Ectodermal cell (in vitro differentiated cells): ENCODE data around the gene TNXB.
"Not testable (repeated sequence)": the region's sequence is repeated elsewhere in the genome, so short reads cannot be mapped to it uniquely, and the experiment has no call there.

Source experiments
- H3K27ac ChIP-seq: 2 replicates; pipeline ENCODE4 v1.7.0; 2013; ENCODE audit warnings: mild to moderate bottlenecking, low read depth, low read length; ENCODE audit not compliant: insufficient read depth, poor library complexity, severe bottlenecking
- H3K27me3 ChIP-seq: 2 replicates; pipeline ENCODE4 v1.7.0; 2013; ENCODE audit warnings: mild to moderate bottlenecking, low read length; ENCODE audit not compliant: insufficient read depth, control insufficient read depth, poor library complexity, severe bottlenecking
- H3K36me3 ChIP-seq: one replicate; pipeline ENCODE4 v1.7.0; 2013; ENCODE audit warnings: low read length; ENCODE audit not compliant: control insufficient read depth, insufficient read depth
- H3K4me1 ChIP-seq: one replicate; pipeline ENCODE4 v1.7.0; 2013; ENCODE audit warnings: low read length; ENCODE audit not compliant: control insufficient read depth, insufficient read depth
- H3K4me3 ChIP-seq: 2 replicates; pipeline ENCODE4 v1.7.0; 2013; ENCODE audit warnings: low read depth, low read length, control low read depth; ENCODE audit not compliant: insufficient read depth
- H3K9me3 ChIP-seq: 2 replicates; pipeline ENCODE4 v1.7.0; 2013; ENCODE audit warnings: mild to moderate bottlenecking, low read length, moderate library complexity; ENCODE audit not compliant: control insufficient read depth
- WGBS, 2 experiments: methylation state at CpG; one replicate each; pipeline ENCODE4 v1.1.7; 2013; ENCODE audit warnings: missing lambda C conversion rate in 2 of 2; 5-methylcytosine and 5-hydroxymethylcytosine counted together

TNXB gene

DNA sequence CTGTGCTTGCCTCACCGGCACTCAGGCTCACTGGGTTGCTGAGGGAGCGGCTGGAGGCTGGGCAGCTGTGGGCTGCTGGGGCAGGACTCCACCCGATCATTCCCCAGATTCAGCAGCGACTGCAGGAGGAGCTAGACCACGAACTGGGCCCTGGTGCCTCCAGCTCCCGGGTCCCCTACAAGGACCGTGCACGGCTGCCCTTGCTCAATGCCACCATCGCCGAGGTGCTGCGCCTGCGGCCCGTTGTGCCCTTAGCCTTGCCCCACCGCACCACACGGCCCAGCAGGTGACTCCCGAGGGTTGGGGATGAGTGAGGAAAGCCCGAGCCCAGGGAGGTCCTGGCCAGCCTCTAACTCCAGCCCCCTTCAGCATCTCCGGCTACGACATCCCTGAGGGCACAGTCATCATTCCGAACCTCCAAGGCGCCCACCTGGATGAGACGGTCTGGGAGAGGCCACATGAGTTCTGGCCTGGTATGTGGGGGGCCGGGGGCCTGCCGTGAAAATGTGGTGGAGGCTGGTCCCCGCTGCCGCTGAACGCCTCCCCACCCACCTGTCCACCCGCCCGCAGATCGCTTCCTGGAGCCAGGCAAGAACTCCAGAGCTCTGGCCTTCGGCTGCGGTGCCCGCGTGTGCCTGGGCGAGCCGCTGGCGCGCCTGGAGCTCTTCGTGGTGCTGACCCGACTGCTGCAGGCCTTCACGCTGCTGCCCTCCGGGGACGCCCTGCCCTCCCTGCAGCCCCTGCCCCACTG lies 68.7 kb downstream of the TNXB start:
- 92 to 96% methylated on average over 15 to 16 of the region's 43 CpGs for WGBS, 2 experiments
- H3K4me3 ChIP-seq, H3K4me1 ChIP-seq, H3K27me3 ChIP-seq, H3K36me3 ChIP-seq, H3K9me3 ChIP-seq, H3K27ac ChIP-seq: not testable (repeated sequence)

DNA sequence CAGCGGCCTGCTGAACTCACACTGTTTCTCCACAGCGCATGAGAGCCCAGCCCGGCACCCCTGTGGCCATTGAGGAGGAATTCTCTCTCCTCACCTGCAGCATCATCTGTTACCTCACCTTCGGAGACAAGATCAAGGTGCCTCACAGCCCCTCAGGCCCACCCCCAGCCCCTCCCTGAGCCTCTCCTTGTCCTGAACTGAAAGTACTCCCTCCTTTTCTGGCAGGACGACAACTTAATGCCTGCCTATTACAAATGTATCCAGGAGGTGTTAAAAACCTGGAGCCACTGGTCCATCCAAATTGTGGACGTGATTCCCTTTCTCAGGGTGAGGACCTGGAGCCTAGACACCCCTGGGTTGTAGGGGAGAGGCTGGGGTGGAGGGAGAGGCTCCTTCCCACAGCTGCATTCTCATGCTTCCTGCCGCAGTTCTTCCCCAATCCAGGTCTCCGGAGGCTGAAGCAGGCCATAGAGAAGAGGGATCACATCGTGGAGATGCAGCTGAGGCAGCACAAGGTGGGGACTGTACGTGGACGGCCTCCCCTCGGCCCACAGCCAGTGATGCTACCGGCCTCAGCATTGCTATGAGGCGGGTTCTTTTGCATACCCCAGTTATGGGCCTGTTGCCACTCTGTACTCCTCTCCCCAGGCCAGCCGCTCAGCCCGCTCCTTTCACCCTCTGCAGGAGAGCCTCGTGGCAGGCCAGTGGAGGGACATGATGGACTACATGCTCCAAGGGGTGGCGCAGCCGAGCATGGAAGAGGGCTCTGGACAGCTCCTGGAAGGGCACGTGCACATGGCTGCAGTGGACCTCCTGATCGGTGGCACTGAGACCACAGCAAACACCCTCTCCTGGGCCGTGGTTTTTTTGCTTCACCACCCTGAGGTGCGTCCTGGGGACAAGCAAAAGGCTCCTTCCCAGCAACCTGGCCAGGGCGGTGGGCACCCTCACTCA lies 69.5 kb downstream of the TNXB start:
- not testable (repeated sequence) for H3K9me3 ChIP-seq, H3K27me3 ChIP-seq, H3K4me1 ChIP-seq, H3K4me3 ChIP-seq, H3K27ac ChIP-seq, H3K36me3 ChIP-seq
- WGBS, 2 experiments: 92 to 93% methylated on average over 20 to 22 of the region's 24 CpGs

GRCh38 chr6:32038878-32039277 lies 70.3 kb downstream of the TNXB start:
- not testable (repeated sequence) for H3K36me3 ChIP-seq, H3K4me3 ChIP-seq, H3K9me3 ChIP-seq, H3K27ac ChIP-seq, H3K27me3 ChIP-seq, H3K4me1 ChIP-seq
- WGBS, 2 experiments: 72 to 79% methylated on average over 2 of the region's 5 CpGs

- H3K36me3 ChIP-seq, H3K9me3 ChIP-seq, H3K4me3 ChIP-seq, H3K27me3 ChIP-seq, H3K27ac ChIP-seq, H3K4me1 ChIP-seq: not testable (repeated sequence)
- 94 to 95% methylated on average over 13 to 14 of the region's 19 CpGs for WGBS, 2 experiments
These were observed 71.3 kb downstream of the TNXB start, which contains the start of gene CYP21A2 for GRCh38 chr6:32037598-32038524. CYP21A2 (plus strand) TSS chr6:32038415; CDS start chr6:32038423, 8 bp downstream.

GRCh38 chr6:32037136-32037535 lies 72.0 kb downstream of the TNXB start:
- H3K27me3 ChIP-seq, H3K9me3 ChIP-seq, H3K4me1 ChIP-seq, H3K27ac ChIP-seq, H3K36me3 ChIP-seq, H3K4me3 ChIP-seq: not testable (repeated sequence)
- 85 to 96% methylated on average over 4 to 5 of the region's 5 CpGs for whole genome bisulfite sequencing, 2 experiments

- H3K27me3 ChIP-seq, H3K9me3 ChIP-seq, H3K36me3 ChIP-seq: not testable (repeated sequence)
These were observed 73.7 kb downstream of the TNXB start for GRCh38 chr6:32035283-32036013.

GRCh38 chr6:32029553-32029952 lies 79.6 kb downstream of the TNXB start:
- not testable (repeated sequence) for H3K27me3 ChIP-seq
- WGBS, 2 experiments: 88 to 100% methylated on average over 3 to 5 of the region's 14 CpGs

More at GRCh38 chr6:32035283-32036013, 73.7 kb downstream of the TNXB start:
- WGBS, 2 experiments: no CpG with 5 or more reads among the region's 16 CpGs
- H3K4me3 ChIP-seq, H3K4me1 ChIP-seq, H3K27ac ChIP-seq: not testable (repeated sequence)

GRCh38 chr6:32028631-32029030 lies 80.5 kb downstream of the TNXB start:
- not testable (repeated sequence) for H3K36me3 ChIP-seq, H3K9me3 ChIP-seq, H3K4me3 ChIP-seq, H3K27me3 ChIP-seq, H3K4me1 ChIP-seq, H3K27ac ChIP-seq
- WGBS, 2 experiments: 92 to 95% methylated on average over 4 of the region's 10 CpGs

More at GRCh38 chr6:32029553-32029952, 79.6 kb downstream of the TNXB start:
- not testable (repeated sequence) for H3K36me3 ChIP-seq, H3K9me3 ChIP-seq, H3K4me3 ChIP-seq, H3K27ac ChIP-seq, H3K4me1 ChIP-seq

- H3K36me3 ChIP-seq, H3K27ac ChIP-seq, H3K4me1 ChIP-seq, H3K4me3 ChIP-seq, H3K9me3 ChIP-seq, H3K27me3 ChIP-seq: not testable (repeated sequence)
- no CpG with 5 or more reads among the region's 10 CpGs for WGBS, 2 experiments
These were observed 87.0 kb downstream of the TNXB start for GRCh38 chr6:32022100-32022499.
